DOHH2 (cell line): ENCODE results near the gene PPP2R5E.

ENCODE experiments used
- EZH2phosphoT487 ChIP-seq: fragments of 200-600 bp; sonication (generic); IDR thresholded peaks from 2 replicates; pipeline ENCODE4 v1.6.1; 2017; ENCODE audit warnings: borderline replicate concordance, mild to moderate bottlenecking, antibody characterized with exemption, low read length, moderate library complexity, mixed read lengths
- TF ChIP-seq, protein P1 (sequence below): fragments of 200-600 bp; sonication (generic); IDR thresholded peaks from one replicate; pipeline ENCODE4 v1.5.1; 2014; ENCODE audit warnings: antibody characterized with exemption, mild to moderate bottlenecking, low read depth, low read length; ENCODE audit not compliant: poor library complexity, severe bottlenecking

DNA sequence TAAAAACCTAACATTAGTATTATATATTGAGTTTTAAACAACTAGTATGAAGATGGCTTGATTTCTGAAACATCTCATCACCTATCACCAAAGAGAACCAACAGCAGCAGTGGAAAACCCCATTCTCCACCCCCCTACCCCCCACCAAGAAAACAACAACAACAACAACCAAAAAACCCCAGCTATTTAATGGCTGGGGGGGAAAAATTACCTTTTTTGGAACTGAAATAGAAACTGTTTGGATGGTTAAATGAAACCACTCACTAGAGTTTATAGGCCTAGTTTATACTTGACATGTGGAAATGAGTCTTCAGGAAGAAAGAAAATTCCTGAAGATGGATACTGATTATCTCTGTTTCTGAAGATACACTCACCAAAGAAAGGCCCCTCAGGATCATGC lies 30.3 kb downstream of the PPP2R5E start:
- TF ChIP-seq, protein P1, sequence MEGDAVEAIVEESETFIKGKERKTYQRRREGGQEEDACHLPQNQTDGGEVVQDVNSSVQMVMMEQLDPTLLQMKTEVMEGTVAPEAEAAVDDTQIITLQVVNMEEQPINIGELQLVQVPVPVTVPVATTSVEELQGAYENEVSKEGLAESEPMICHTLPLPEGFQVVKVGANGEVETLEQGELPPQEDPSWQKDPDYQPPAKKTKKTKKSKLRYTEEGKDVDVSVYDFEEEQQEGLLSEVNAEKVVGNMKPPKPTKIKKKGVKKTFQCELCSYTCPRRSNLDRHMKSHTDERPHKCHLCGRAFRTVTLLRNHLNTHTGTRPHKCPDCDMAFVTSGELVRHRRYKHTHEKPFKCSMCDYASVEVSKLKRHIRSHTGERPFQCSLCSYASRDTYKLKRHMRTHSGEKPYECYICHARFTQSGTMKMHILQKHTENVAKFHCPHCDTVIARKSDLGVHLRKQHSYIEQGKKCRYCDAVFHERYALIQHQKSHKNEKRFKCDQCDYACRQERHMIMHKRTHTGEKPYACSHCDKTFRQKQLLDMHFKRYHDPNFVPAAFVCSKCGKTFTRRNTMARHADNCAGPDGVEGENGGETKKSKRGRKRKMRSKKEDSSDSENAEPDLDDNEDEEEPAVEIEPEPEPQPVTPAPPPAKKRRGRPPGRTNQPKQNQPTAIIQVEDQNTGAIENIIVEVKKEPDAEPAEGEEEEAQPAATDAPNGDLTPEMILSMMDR, result no peak
- TF ChIP-seq EZH2phosphoT487, result no peak
